GM18498 (cell line): ENCODE measurements around the gene GLI3.
"Not testable (repeated sequence)": the region's sequence is repeated elsewhere in the genome, so short reads cannot be mapped to it uniquely, and the experiment has no call there.

Source experiments
- ATAC-seq: cut with Tn5 transposase; IDR thresholded peaks from one replicate; pipeline ENCODE4 v1.9.1; 2021; ENCODE audit warnings: mild to moderate bottlenecking, moderate library complexity; ENCODE audit not compliant: unreplicated experiment

The GLI3 gene

GRCh38 chr7:42212541-42213090, 24.4 kb downstream of the GLI3 start:
- ATAC-seq = no peak

DNA sequence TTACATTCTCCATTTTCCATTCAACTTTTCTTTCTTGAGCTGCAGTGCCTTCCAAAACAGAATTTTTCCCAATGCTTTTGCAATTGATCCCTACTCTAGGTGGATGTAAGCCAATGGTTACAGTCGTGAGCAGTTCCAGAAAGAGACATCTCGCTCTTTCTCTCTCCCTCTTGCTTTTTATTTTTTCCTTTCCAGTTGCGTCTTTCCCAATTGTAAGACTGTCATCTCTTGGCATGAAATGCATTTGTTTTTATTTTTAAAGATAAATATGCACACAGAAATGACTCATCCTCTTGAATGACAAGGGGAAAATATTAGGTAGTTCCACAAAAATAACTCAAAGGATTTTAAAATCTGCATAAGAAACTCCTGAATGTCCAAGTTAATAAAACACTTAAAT, 25.1 kb downstream of the GLI3 start:
- no peak for ATAC-seq

DNA sequence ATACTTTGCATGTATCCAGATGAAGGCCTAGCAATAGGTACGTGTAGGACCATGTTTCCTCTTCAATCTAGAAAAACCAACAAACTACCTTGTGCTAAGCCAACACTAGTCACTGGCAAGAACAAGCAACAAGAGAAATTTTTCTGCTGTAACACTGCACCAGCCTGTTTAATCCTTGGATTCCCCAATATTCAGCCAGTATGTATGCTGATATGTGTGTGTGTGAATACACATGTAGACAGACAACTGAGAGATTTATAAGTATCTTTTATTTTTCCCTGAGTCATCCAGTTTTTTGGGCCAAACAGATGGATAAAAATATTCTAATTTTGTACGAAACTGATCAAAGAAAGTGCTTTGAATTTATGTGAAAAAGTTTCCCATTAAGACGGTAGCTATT, 26.2 kb downstream of the GLI3 start:
- no peak for ATAC-seq

DNA sequence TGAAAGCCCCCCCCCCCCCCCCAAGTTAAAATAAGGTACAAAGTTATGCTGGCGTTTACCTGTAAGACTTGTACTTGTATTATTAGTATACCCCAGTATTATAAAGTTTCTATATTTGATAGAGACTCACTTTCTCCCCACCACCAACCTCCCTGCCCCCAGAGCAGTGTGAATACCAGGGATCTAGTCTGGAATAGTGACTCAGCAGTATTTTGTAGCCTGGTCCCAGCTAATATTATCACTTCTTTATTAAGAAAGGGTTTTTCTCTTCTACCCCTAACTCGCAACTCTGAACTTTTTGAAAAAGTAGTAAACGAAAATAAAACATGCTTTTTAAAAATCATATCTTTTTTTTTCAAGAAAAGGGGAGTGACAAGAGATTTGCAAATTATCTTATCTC, 26.7 kb downstream of the GLI3 start:
- no peak for ATAC-seq

DNA sequence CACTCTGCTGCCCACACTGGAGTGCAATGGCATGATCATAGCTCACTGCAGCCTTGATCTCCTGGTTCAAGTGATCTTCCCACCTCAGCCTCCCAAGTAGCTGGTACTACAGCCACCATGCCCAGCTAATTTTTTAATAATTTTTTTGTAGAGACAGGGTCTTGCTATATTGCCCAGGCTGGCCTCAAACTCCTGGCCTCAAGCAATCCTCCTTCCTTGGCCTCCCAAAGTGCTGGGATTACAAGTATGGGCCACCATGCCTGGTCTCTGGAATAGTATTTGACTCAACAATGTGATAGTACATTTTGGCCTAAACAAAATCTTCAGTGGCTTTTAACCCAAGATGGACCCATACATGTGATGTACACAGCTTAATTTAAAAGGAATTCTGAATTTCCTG, 27.9 kb downstream of the GLI3 start:
- not testable (repeated sequence) for ATAC-seq

DNA sequence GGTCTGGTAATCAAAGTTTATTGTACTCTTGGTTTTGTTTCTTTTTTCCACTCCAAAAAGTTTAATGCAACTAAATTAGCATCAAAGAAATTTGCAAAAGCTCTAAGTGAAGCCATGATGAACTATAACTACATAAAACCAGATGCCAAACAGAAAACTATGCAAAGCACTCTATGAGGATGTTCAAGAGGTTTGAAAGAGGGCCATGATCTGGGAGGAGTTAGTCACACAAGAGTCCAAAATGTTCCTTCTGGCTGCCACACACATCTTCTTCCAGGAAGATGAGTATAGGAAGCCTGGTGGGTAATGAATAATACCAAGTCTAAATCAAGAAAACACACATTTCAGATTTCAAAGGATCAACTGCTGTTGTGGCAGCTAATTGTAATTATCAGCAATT, 28.4 kb downstream of the GLI3 start:
- no peak for ATAC-seq

DNA sequence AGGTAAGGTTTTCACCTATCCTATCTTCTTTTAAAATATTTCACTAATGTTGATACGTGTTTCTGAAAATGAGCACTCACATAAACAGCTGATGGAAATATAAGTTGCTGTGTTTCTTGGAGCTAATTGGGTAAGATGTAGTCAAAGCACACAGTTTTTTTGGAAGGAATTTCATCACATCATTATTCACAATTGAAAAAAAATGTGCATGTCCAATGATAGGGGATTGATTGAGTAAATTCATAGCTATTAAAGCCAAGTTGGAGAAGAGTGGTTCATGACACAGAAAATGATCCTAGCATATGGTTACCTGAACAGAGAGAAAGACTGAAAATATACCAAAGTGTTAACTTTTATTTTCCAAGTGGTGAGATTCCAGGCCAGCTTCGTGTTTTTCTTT, 29.6 kb downstream of the GLI3 start:
- ATAC-seq = no peak

- ATAC-seq = no peak
Measured at GRCh38 chr7:42203336-42203735, 33.7 kb downstream of the GLI3 start.

GRCh38 chr7:42202601-42203000, 34.4 kb downstream of the GLI3 start:
- no peak for ATAC-seq

DNA sequence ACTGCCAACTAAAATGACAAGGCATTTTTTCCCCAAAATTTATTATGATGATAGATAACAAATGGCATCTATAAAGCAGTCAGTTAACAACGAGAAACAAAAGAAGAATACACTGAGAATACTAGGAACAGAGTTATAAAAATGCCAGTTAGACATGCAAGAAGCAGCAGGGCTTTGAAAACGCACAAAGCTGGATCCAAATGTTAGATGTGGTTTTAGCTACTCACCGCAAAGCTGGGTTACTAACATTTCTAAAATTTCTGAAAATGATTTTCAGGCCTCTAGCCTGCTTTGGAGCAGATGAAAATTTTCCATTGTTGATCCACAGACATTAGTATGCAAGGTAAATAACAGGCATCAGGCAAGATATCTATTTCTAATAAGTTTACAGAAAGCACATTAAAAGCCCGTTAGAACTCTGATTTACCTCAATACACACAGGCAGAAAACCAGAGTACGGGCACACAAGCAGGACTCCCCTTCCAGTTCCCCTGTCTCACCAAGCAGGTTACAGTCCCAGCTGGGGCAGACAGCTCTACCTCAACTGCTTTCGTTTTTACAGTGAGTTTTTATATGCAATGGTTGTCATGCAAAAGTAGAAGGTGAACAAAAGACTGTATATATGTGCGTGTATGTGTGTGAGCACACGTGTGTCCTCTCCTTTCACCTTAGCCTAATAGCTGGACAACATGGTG, 37.9 kb downstream of the GLI3 start:
- no peak for ATAC-seq

DNA sequence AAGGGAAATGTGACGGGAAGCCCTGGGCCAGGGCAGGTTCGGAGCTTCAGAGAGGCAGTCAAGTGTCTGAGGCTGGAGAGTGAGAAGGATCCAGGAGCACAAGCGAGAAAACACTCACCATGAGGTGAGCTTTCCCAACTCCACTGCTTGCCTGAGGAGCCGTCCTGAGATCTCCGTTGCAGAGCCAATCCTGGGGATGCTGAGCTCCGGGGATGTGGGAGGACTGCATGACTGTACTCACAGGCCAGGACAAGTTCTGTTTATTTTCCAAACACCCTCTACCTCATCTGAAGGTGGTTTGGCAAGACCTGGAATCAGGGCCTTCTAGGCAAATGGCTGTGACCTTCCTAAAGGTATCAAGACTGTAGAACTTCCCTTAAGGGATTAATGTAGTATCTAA, 38.7 kb downstream of the GLI3 start:
- ATAC-seq = no peak

DNA sequence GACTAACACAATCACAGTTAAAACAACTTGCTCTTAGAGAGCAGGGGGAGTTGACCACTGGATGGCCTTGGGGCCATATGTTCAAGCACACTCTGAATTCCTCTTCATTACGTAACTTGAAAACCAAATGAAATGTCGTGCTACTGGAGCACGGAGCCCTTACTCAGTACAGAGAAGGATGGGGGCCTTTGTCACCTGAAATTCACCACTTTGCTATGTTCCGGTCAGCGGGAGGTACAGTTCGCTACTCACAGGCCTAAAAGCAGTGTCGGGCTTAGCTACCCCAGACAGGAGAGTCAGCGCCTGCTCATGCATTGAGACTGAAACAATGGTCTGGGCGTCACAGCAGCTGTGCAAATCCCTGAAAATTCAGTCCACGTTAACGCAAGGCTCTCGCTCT, 39.6 kb downstream of the GLI3 start:
- ATAC-seq = no peak

DNA sequence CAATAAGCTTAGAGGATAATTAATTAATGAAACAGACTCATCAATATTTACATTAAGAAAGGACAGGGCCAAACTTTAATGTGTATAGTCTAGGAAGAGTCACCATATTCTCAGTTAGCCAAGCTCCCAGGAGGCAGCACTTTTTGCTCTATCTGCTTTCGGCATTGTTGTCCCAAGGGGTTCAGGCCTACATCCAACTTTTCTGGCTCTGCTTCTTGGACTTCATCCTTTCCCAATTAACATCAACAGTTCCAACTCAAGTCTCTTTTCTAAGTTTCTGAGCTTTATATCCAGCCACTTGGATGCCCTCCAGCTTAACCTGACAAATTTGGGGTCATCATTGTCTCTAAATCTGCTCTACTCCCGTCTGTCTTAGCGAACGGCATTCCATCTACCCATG, 42.8 kb downstream of the GLI3 start:
- no peak for ATAC-seq

- ATAC-seq = no peak
Measured at GRCh38 chr7:42193471-42194129, 43.4 kb downstream of the GLI3 start.

GRCh38 chr7:42192851-42193461, 44.1 kb downstream of the GLI3 start:
- ATAC-seq = no peak

GRCh38 chr7:42192066-42192465, 44.9 kb downstream of the GLI3 start:
- no peak for ATAC-seq

GRCh38 chr7:42189535-42189934, 47.5 kb downstream of the GLI3 start:
- ATAC-seq = no peak

DNA sequence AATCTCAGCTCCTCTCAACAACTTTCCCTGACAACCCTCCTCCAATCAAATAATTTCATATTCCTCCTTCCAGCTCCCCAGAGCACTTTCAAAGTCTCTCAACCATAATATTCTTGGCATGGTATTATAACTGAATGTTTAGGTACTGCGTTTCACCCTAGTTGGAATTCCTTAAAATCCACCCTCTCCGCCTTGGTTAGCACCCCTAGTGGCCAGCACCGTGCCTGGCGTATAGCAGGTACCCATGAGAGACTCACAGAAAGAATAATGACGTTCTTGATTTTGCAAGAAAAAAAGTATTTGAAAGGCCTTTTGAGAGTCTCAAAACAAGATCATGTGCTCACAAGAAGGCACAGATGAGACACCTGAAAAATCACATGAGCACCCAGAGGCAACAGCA, 50.9 kb downstream of the GLI3 start:
- no peak for ATAC-seq

- ATAC-seq = no peak
Measured at GRCh38 chr7:42185726-42186125, 51.3 kb downstream of the GLI3 start.

GRCh38 chr7:42183547-42183946, 53.5 kb downstream of the GLI3 start:
- ATAC-seq = no peak

GRCh38 chr7:42181566-42181965, 55.4 kb downstream of the GLI3 start:
- ATAC-seq = no peak

GRCh38 chr7:42180806-42181205, 56.2 kb downstream of the GLI3 start:
- no peak for ATAC-seq
